HepG2 (cell line): Measurements from ENCODE around the gene C14orf93. TPM values are rescaled to one million over a fixed set of nuclear protein-coding genes. Genes with fewer than 3 reads are reported as not detected.

ENCODE experiments used
- EP300 ChIP-seq, 3 experiments: sonication (generic) in 1 of 3; formaldehyde crosslinking in 1 of 3; IDR thresholded peaks; 2 replicates each; pipeline versions ENCODE4 v1.5.1 to v1.6.1; 2011 to 2020; ENCODE audit warnings: low read depth in 2 of 3, low read length in 2 of 3, borderline replicate concordance in 1 of 3, improper control_type of control experiment in 1 of 3, mild to moderate bottlenecking in 1 of 3, missing genetic modification reagents in 1 of 3, moderate library complexity in 1 of 3
- FOXO1 ChIP-seq: sonication (generic); formaldehyde crosslinking; IDR thresholded peaks from 2 replicates; pipeline ENCODE4 v1.4.0; 2020; ENCODE audit warnings: missing genetic modification reagents
- HES4 ChIP-seq: sonication (generic); formaldehyde crosslinking; IDR thresholded peaks from 2 replicates; pipeline ENCODE4 v1.9.0; 2021; ENCODE audit warnings: mild to moderate bottlenecking, missing genetic modification reagents, borderline replicate concordance
- MAF1 ChIP-seq: sonication (generic); formaldehyde crosslinking; IDR thresholded peaks from 2 replicates; pipeline ENCODE4 v1.5.0; 2020; ENCODE audit warnings: missing genetic modification reagents, borderline replicate concordance
- MED1 ChIP-seq: sonication (generic); formaldehyde crosslinking; IDR thresholded peaks from 2 replicates; pipeline ENCODE4 v1.4.0; 2020; ENCODE audit warnings: missing genetic modification reagents
- MYC ChIP-seq: sonication (generic); formaldehyde crosslinking; IDR thresholded peaks from 2 replicates; pipeline ENCODE4 v1.9.0; 2021; ENCODE audit warnings: missing genetic modification reagents, borderline replicate concordance
- SALL1 ChIP-seq: sonication (generic); formaldehyde crosslinking; IDR thresholded peaks from 2 replicates; pipeline ENCODE4 v1.8.0; 2022; ENCODE audit warnings: mild to moderate bottlenecking, missing genetic modification reagents
- SMC3 ChIP-seq: IDR thresholded peaks from 2 replicates; pipeline ENCODE4 v1.6.1; 2011; ENCODE audit warnings: low read length, improper control_type of control experiment
- SP140L ChIP-seq: sonication (generic); formaldehyde crosslinking; IDR thresholded peaks from 2 replicates; pipeline ENCODE4 v1.4.0; 2020; ENCODE audit warnings: missing genetic modification reagents, borderline replicate concordance
- SPEN ChIP-seq: sonication (generic); formaldehyde crosslinking; IDR thresholded peaks from 2 replicates; pipeline ENCODE4 v1.5.1; 2020; ENCODE audit warnings: low read depth, mild to moderate bottlenecking, missing genetic modification reagents
- U2AF1 ChIP-seq: fragments of 200-400 bp; formaldehyde crosslinking; optimal IDR thresholded peaks from 2 replicates; pipeline ENCODE3; 2017; ENCODE audit warnings: mild to moderate bottlenecking, low read depth, low read length
- WIZ ChIP-seq: sonication (generic); formaldehyde crosslinking; IDR thresholded peaks from 2 replicates; pipeline ENCODE4 v1.5.1; 2020; ENCODE audit warnings: mild to moderate bottlenecking, missing genetic modification reagents
- ZNF274 ChIP-seq: sonication (generic); formaldehyde crosslinking; IDR thresholded peaks from 2 replicates; pipeline ENCODE4 v1.5.1; 2020; ENCODE audit warnings: mild to moderate bottlenecking, missing genetic modification reagents
- ZNF292 ChIP-seq: sonication (generic); formaldehyde crosslinking; IDR thresholded peaks from 2 replicates; pipeline ENCODE4 v1.8.1; 2022; ENCODE audit warnings: mild to moderate bottlenecking, low read depth, missing genetic modification reagents, borderline replicate concordance
- ZNF484 ChIP-seq: sonication (generic); formaldehyde crosslinking; IDR thresholded peaks from 2 replicates; pipeline ENCODE4 v1.5.1; 2020; ENCODE audit warnings: mild to moderate bottlenecking, low read depth, missing genetic modification reagents, borderline replicate concordance
- ZNF607 ChIP-seq: sonication (generic); formaldehyde crosslinking; IDR thresholded peaks from 2 replicates; pipeline ENCODE4 v1.5.1; 2020; ENCODE audit warnings: missing genetic modification reagents, mild to moderate bottlenecking, borderline replicate concordance
- ZNF879 ChIP-seq: sonication (generic); formaldehyde crosslinking; IDR thresholded peaks from 2 replicates; pipeline ENCODE4 v1.8.1; 2023; ENCODE audit warnings: missing genetic modification reagents
- polyA plus RNA-seq, 8 experiments: library from polyadenylated mRNA; depleted of rRNA in 3 of 8; stranded (reverse) in 7 of 8; unstranded in 1 of 8; fragments of >200 nt; fragmentation: Illumina TruSeq in 4 of 8; extraction: Trizol in 4 of 8; gene quantifications; 2 replicates each; pipeline versions ENCODE4 v1.2.1 to v1.2.3, GENCODE V29; 2011 to 2016; ENCODE audit warnings: low read depth in 4 of 8, missing spikeins in 1 of 8, mixed read lengths in 1 of 8; ENCODE audit not compliant: insufficient read depth in 1 of 8
- total RNA-seq, 5 experiments: library from RNA; depleted of rRNA; stranded (reverse); fragments of >200 nt; fragmentation: Illumina TruSeq; extraction: Trizol; gene quantifications; 2 replicates each; pipeline ENCODE4 v1.2.3, GENCODE V29; 2016; ENCODE audit warnings: low read depth in 1 of 5
- TF ChIP-seq, protein P1 (sequence below): sonication (generic); formaldehyde crosslinking; IDR thresholded peaks from 2 replicates; pipeline ENCODE4 v1.8.0; 2022; ENCODE audit warnings: mild to moderate bottlenecking, missing genetic modification reagents, moderate library complexity
- TF ChIP-seq, protein P2 (sequence below): sonication (generic); formaldehyde crosslinking; IDR thresholded peaks from 2 replicates; pipeline ENCODE4 v1.9.0; 2022; ENCODE audit warnings: low read depth, missing genetic modification reagents
- TF ChIP-seq, protein P3 (sequence below): sonication (generic); formaldehyde crosslinking; IDR thresholded peaks from 2 replicates; pipeline ENCODE4 v1.5.0; 2020; ENCODE audit warnings: missing genetic modification reagents, mild to moderate bottlenecking, borderline replicate concordance
- TF ChIP-seq, protein P4 (sequence below): IDR thresholded peaks from 2 replicates; pipeline ENCODE4 v1.6.1; 2016; ENCODE audit warnings: mild to moderate bottlenecking
- TF ChIP-seq, protein P5 (sequence below): sonication (generic); formaldehyde crosslinking; IDR thresholded peaks from 2 replicates; pipeline ENCODE4 v1.8.1; 2023; ENCODE audit warnings: mild to moderate bottlenecking, missing genetic modification reagents

C14orf93 gene
- total and polyA plus RNA-seq, 2 of the 13 experiments (the other 11 are each of a cell fraction or from before 2014, with no cell fraction given), result 11.4 to 22.5 TPM

DNA sequence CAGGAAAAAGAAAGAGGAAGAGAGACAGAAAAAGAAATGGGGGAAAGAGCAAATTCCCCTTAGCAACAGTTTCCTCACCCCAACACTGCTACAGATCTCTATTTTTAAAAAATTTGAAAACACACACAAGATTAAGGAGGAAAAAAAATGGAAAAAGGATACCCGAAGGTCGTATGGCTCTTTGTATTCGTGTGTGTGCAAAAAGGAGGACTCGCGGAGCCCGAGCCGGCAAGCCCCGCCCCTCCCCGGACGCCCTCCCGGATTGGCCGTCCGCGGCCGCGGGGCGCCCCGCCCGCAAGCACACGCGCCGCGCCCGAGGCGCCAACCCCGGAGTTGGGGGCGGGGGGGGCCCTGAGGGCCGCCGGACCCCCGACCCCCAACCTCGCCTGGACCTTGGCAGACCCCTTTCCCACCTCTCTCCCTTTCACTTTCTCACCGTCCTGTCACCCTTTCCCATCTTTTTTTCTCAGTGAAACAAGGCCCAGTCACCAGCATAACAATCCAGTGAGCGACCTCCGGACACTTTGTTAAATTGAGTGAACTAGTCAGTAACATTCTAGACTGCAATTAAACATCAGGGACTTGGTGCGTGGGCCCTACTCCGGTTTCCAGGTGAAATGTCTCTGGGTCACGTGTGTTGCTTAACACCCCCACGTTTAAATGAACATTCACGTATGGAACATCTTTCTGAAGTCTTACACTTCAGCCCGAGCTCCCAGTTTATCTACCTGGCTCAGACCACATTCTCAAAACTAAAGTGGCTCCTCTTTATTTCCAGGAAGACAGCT, at the start of gene C14orf93 (continued):
- TF ChIP-seq, protein P1, sequence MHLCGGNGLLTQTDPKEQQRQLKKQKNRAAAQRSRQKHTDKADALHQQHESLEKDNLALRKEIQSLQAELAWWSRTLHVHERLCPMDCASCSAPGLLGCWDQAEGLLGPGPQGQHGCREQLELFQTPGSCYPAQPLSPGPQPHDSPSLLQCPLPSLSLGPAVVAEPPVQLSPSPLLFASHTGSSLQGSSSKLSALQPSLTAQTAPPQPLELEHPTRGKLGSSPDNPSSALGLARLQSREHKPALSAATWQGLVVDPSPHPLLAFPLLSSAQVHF (CRISPR knock-in tag), result no peak
- TF ChIP-seq ZNF484, result 0 out of 2 replicates have a peak, but pooled peaks have one; percentile 64
- peak; percentile 54; the same call in 1 of the 2 replicates for TF ChIP-seq SPEN (CRISPR knock-in tag)
- TF ChIP-seq, protein P2, sequence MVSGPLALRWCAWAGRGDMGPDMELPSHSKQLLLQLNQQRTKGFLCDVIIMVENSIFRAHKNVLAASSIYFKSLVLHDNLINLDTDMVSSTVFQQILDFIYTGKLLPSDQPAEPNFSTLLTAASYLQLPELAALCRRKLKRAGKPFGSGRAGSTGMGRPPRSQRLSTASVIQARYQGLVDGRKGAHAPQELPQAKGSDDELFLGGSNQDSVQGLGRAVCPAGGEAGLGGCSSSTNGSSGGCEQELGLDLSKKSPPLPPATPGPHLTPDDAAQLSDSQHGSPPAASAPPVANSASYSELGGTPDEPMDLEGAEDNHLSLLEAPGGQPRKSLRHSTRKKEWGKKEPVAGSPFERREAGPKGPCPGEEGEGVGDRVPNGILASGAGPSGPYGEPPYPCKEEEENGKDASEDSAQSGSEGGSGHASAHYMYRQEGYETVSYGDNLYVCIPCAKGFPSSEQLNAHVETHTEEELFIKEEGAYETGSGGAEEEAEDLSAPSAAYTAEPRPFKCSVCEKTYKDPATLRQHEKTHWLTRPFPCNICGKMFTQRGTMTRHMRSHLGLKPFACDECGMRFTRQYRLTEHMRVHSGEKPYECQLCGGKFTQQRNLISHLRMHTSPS (CRISPR knock-in tag), result no peak
- TF ChIP-seq SMC3, result no peak
- TF ChIP-seq HES4 (CRISPR knock-in tag), result peak; percentile 85; the same call in 1 of the 2 replicates
- peak; percentile 90 for TF ChIP-seq ZNF607 (CRISPR knock-in tag)
- peak; percentile 63; the same call in 1 of the 2 replicates for TF ChIP-seq MYC (CRISPR knock-in tag)
- TF ChIP-seq ZNF879 (CRISPR knock-in tag), result no peak
- TF ChIP-seq, protein P3, sequence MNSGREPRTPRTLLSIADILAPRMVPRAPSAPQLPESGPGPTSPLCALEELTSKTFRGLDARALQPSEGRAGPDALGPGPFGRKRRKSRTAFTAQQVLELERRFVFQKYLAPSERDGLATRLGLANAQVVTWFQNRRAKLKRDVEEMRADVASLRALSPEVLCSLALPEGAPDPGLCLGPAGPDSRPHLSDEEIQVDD (CRISPR knock-in tag), result no peak
- TF ChIP-seq, protein P4, sequence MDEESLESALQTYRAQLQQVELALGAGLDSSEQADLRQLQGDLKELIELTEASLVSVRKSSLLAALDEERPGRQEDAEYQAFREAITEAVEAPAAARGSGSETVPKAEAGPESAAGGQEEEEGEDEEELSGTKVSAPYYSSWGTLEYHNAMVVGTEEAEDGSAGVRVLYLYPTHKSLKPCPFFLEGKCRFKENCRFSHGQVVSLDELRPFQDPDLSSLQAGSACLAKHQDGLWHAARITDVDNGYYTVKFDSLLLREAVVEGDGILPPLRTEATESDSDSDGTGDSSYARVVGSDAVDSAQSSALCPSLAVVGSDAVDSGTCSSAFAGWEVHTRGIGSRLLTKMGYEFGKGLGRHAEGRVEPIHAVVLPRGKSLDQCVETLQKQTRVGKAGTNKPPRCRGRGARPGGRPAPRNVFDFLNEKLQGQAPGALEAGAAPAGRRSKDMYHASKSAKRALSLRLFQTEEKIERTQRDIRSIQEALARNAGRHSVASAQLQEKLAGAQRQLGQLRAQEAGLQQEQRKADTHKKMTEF (CRISPR knock-in tag), result peak; percentile 71
- TF ChIP-seq MED1 (CRISPR knock-in tag), result peak; percentile 47; the same call in 1 of the 2 replicates
- peak; percentile 22; the same call in 1 of the 2 replicates for TF ChIP-seq MAF1 (CRISPR knock-in tag)
- TF ChIP-seq FOXO1 (CRISPR knock-in tag), result peak; percentile 40
- TF ChIP-seq U2AF1, result no peak
- TF ChIP-seq EP300 (IDR thresholded peaks at IDR 0.05; ENCODE audit: low read depth in 2 of 2, low read length in 2 of 2), result peak in 1 of 2 experiments; percentile 38; a peak in 1 of 4 replicates
- peak; percentile 42; the same call in 1 of the 2 replicates for TF ChIP-seq EP300 (CRISPR knock-in tag; IDR thresholded peaks at IDR 0.05; ENCODE audit: borderline replicate concordance)
- no peak for TF ChIP-seq ZNF292 (CRISPR knock-in tag)
- no peak for TF ChIP-seq WIZ (CRISPR knock-in tag)
- TF ChIP-seq, protein P5, sequence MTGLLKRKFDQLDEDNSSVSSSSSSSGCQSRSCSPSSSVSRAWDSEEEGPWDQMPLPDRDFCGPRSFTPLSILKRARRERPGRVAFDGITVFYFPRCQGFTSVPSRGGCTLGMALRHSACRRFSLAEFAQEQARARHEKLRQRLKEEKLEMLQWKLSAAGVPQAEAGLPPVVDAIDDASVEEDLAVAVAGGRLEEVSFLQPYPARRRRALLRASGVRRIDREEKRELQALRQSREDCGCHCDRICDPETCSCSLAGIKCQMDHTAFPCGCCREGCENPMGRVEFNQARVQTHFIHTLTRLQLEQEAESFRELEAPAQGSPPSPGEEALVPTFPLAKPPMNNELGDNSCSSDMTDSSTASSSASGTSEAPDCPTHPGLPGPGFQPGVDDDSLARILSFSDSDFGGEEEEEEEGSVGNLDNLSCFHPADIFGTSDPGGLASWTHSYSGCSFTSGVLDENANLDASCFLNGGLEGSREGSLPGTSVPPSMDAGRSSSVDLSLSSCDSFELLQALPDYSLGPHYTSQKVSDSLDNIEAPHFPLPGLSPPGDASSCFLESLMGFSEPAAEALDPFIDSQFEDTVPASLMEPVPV (CRISPR knock-in tag), result no peak; the same call in 1 of the 2 replicates
- TF ChIP-seq SP140L (CRISPR knock-in tag), result no peak
- TF ChIP-seq ZNF274 (CRISPR knock-in tag), result peak; percentile 77
- TF ChIP-seq SALL1 (CRISPR knock-in tag), result peak; percentile 68
